ENCODE data around the gene ODF4. TPM values are rescaled to one million over a fixed set of nuclear protein-coding genes. Genes with fewer than 3 reads are reported as not detected.

ODF4 gene
- total and polyA plus RNA-seq, 2 of the 4 experiments (the other 2 are of a cell fraction), result not detected

- Histone ChIP-seq H3K79me1 (ENCODE audit: low read depth in 1 of 2, low read length in 2 of 2) (peaks cover 8 to 14% of the 10 kb centered on the region in 2 experiments), H2AK9ac (replicated peaks; ENCODE audit: low read depth, low read length, poor library complexity) (peak overlapping the region; percentile 28), H3K18ac (ENCODE audit: low read depth, low read length) (no peak overlapping the region), H2AFZ (replicated peaks; ENCODE audit: low read length, poor library complexity) (no peak overlapping the region), H4K91ac (ENCODE audit: insufficient read depth, low read depth, low read length) (no peak overlapping the region), H3K23ac (ENCODE audit: low read depth, low read length) (no peak overlapping the region), H4K8ac (ENCODE audit: low read depth in 2 of 2, low read length in 2 of 2) (no peak overlapping the region), H3K4me3 (ENCODE audit: insufficient read depth, low read depth, low read length) (no peak overlapping the region), H3K9ac (ENCODE audit: low read depth, low read length) (no peak overlapping the region), H4K5ac (ENCODE audit: low read depth, low read length) (no peak overlapping the region), H3K4me1 (ENCODE audit: control insufficient read depth, insufficient read depth, low read length) (peaks cover 5% of the 10 kb centered on the region), H3K27ac (ENCODE audit: insufficient read depth, low read length) (no peak overlapping the region), H2BK120ac (ENCODE audit: low read depth, low read length) (no peak overlapping the region), H3K4ac (ENCODE audit: low read depth, low read length) (no peak overlapping the region), H2BK15ac (ENCODE audit: low read depth, low read length) (no peak overlapping the region), H3K9me3 (ENCODE audit: control insufficient read depth, insufficient read depth, low read length) (no peaks in the 10 kb centered on the region), H2BK5ac (ENCODE audit: low read depth, low read length, poor library complexity, severe bottlenecking) (no peak overlapping the region), H3K4me2 (ENCODE audit: low read depth, low read length) (no peak overlapping the region), H3K36me3 (ENCODE audit: control insufficient read depth, insufficient read depth, low read length) (peaks cover 14% of the 10 kb centered on the region), H3K27me3 (ENCODE audit: control insufficient read depth, insufficient read depth, low read length) (no peaks in the 10 kb centered on the region), H3K14ac (replicated peaks; ENCODE audit: low read depth, low read length) (no peak overlapping the region), H3K9me1 (ENCODE audit: insufficient read depth, low read length) (peaks cover 9% of the 10 kb centered on the region; the same call in 1 of the 2 replicates), H3K56ac (ENCODE audit: extremely low read depth, insufficient read depth, low read length) (no peak overlapping the region), H2BK20ac (ENCODE audit: low read depth, low read length) (no peak overlapping the region), H2AK5ac (ENCODE audit: low read depth, low read length) (no peak overlapping the region), H4K20me1 (ENCODE audit: insufficient read depth, low read length) (peaks cover 2% of the 10 kb centered on the region; the same call in 1 of the 2 replicates)
- ATAC-seq (ENCODE audit: low read depth), result no peak
- TF ChIP-seq RAD21 (IDR thresholded peaks at IDR 0.05; ENCODE audit: low read length) (no peak), NFE2L2 (IDR thresholded peaks at IDR 0.05; ENCODE audit: low read depth, low read length) (no peak), MAZ (IDR thresholded peaks at IDR 0.05; ENCODE audit: borderline replicate concordance, low read depth, low read length) (no peak), MAFK (IDR thresholded peaks at IDR 0.05; ENCODE audit: low read depth, low read length) (no peak), RFX5 (IDR thresholded peaks at IDR 0.05; ENCODE audit: low read depth, low read length) (no peak), FOS (IDR thresholded peaks at IDR 0.05; ENCODE audit: low read depth, low read length) (no peak), CEBPB (IDR thresholded peaks at IDR 0.05; ENCODE audit: low read depth, low read length) (no peak), CHD1 (IDR thresholded peaks at IDR 0.05; ENCODE audit: low read depth, low read length) (no peak), USF2 (IDR thresholded peaks at IDR 0.05; ENCODE audit: low read depth, low read length) (no peak), CTCF (conservative IDR thresholded peaks at IDR 0.05; ENCODE audit: low read depth, low read length) (no peak), RCOR1 (IDR thresholded peaks at IDR 0.05; ENCODE audit: insufficient replicate concordance, low read length) (no peak), BHLHE40 (IDR thresholded peaks at IDR 0.05; ENCODE audit: low read depth, low read length) (no peak), MXI1 (IDR thresholded peaks at IDR 0.05; ENCODE audit: borderline replicate concordance, low read depth, low read length) (no peak), POLR2A (IDR thresholded peaks at IDR 0.05; ENCODE audit: low read depth, low read length) (no peak), ELK1 (IDR thresholded peaks at IDR 0.05; ENCODE audit: borderline replicate concordance, low read depth, low read length) (no peak), SMC3 (IDR thresholded peaks at IDR 0.05; ENCODE audit: low read depth, low read length) (no peak)
- intact Hi-C loops (cut with micrococcal nuclease), result no loop called here
- POLR2A ChIA-PET (ENCODE audit: unreplicated experiment), result no interaction called here
- CTCF ChIA-PET, result no interaction called here
- in situ Hi-C loops (cut with MboI; ENCODE audit: low sequenced_read_pairs), result no loop called here
- dilution Hi-C loops (cut with HindIII; ENCODE audit: low sequenced_read_pairs, unreplicated experiment), result no loop called here
- 81% methylated on average over 3 of the region's 4 CpGs; no CpG with 5 or more reads in 1 of the 2 experiments for WGBS, 2 experiments (ENCODE audit: extremely low coverage in 2 of 2, insufficient read length in 1 of 2)
- no TSS peak for BruUV-seq (replicated peaks)
- peak; percentile 45 for DNase-seq
These were observed 32.1 kb downstream of the ODF4 start for GRCh38 chr17:8371786-8372185.
